Lower lobe of right lung (tissue), 2 donors: Measurements from ENCODE around the gene RTN4R. TPM values are rescaled to one million over a fixed set of nuclear protein-coding genes. Genes with fewer than 3 reads are reported as not detected.
"Not testable (repeated sequence)": the region's sequence is repeated elsewhere in the genome, so short reads cannot be mapped to it uniquely, and the experiment has no call there.

Source experiments
- ATAC-seq, 2 donors: fragments of 200-7000 bp; cut with Tn5 transposase; one replicate each; pipeline ENCODE4 v1.9.1; 2020 to 2022; ENCODE audit warnings: mild to moderate bottlenecking in 2 of 2, moderate library complexity in 2 of 2
- DNase-seq: peaks from one replicate; pipeline ENCODE4 v3.0.0-alpha.2; 2020
- H3K27ac ChIP-seq: fragments of 200-600 bp; one replicate; pipeline ENCODE4 v1.8.0; 2022
- H3K27me3 ChIP-seq: fragments of 200-600 bp; one replicate; pipeline ENCODE4 v1.8.0; 2022; ENCODE audit warnings: low read depth
- H3K36me3 ChIP-seq: fragments of 200-600 bp; one replicate; pipeline ENCODE4 v1.8.0; 2022; ENCODE audit warnings: mild to moderate bottlenecking
- H3K4me1 ChIP-seq: fragments of 200-600 bp; one replicate; pipeline ENCODE4 v1.8.0; 2022
- H3K4me3 ChIP-seq: fragments of 200-600 bp; one replicate; pipeline ENCODE4 v1.8.0; 2022; ENCODE audit warnings: mild to moderate bottlenecking
- H3K9me3 ChIP-seq: fragments of 200-600 bp; one replicate; pipeline ENCODE4 v1.8.0; 2022
- CTCF ChIP-seq: fragments of 200-600 bp; IDR thresholded peaks from one replicate; pipeline ENCODE4 v1.8.0; 2022; ENCODE audit warnings: antibody characterized with exemption, mild to moderate bottlenecking
- intact Hi-C: fragments of 100-400 bp; cut with DNase I; formaldehyde crosslinking; loops from one replicate; pipeline ENCODE4 v1.11.0; 2022
- total RNA-seq: library from RNA; stranded (reverse); fragmentation: NEBNext Ultra II Directional; extraction: Animal tissue kit (Norgen Biotek cat#: 25700); gene quantifications from one replicate; pipeline ENCODE4 v1.2.1, GENCODE V29; 2021
- donor health status: DM: no; HTN: yes; CAD: no; lungs with severe emphysema.

Gene RTN4R
- total RNA-seq, 1 donor from 2014 or later = 9.6 TPM

- intact Hi-C loops = no loop called here
- no peaks in the 10 kb centered on the region for H3K36me3 ChIP-seq
- no peaks in the 10 kb centered on the region for H3K4me1 ChIP-seq
- no peak overlapping the region for H3K27ac ChIP-seq
- H3K27me3 ChIP-seq = no peaks in the 10 kb centered on the region
- DNase-seq (no peak), ATAC-seq (no peak)
- TF ChIP-seq CTCF = no peak
- no peak overlapping the region for H3K4me3 ChIP-seq
- no peaks in the 10 kb centered on the region for H3K9me3 ChIP-seq
Observed at GRCh38 chr22:20276468-20276867, 8.3 kb upstream of the RTN4R start.

- Histone ChIP-seq H3K27me3 (no peaks in the 10 kb centered on the region), H3K4me3 (no peak overlapping the region), H3K9me3 (no peaks in the 10 kb centered on the region), H3K27ac (no peak overlapping the region), H3K4me1 (no peaks in the 10 kb centered on the region), H3K36me3 (no peaks in the 10 kb centered on the region)
- DNase-seq (no peak), ATAC-seq (no peak)
- no peak for TF ChIP-seq CTCF
- intact Hi-C loops = no loop called here
Observed at GRCh38 chr22:20275836-20276235, 7.7 kb upstream of the RTN4R start.

GRCh38 chr22:20275325-20275724 lies 7.2 kb upstream of the RTN4R start:
- H3K36me3 ChIP-seq, intact Hi-C loops, H3K9me3 ChIP-seq, DNase-seq, H3K27me3 ChIP-seq, H3K27ac ChIP-seq, H3K4me3 ChIP-seq, ATAC-seq, H3K4me1 ChIP-seq: not testable (repeated sequence)

- H3K9me3 ChIP-seq, H3K27me3 ChIP-seq, DNase-seq, H3K4me3 ChIP-seq, intact Hi-C loops, H3K27ac ChIP-seq, H3K36me3 ChIP-seq, H3K4me1 ChIP-seq, ATAC-seq: not testable (repeated sequence)
Observed at GRCh38 chr22:20274374-20274773, 6.3 kb upstream of the RTN4R start.

DNA sequence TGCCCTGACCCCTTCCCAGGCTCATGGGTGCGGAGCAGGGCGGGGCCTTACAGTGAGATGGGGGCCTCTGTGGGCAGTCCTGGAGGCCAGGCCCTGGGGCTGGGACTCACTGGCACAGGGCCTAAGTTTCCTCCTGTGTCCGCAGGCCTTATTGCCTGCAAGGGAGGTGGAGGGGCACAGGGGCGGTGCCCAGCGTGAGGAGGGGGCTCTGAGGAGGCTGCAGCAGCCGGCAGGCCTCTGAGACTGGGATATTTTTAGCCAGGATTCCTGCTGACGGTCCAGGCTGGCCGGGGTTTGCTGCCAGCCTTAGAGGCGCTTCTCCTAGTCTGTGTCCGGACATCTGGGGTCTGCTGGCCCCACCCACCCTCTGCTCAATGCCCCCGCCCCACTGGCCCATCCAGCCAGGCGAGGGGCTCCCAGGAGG lies 5.7 kb upstream of the RTN4R start:
- Histone ChIP-seq H3K27ac (no peak overlapping the region), H3K4me1 (no peaks in the 10 kb centered on the region), H3K4me3 (no peak overlapping the region), H3K9me3 (no peaks in the 10 kb centered on the region), H3K27me3 (no peaks in the 10 kb centered on the region), H3K36me3 (no peaks in the 10 kb centered on the region)
- no peak for ATAC-seq
- intact Hi-C loops = no loop called here
- no peak for DNase-seq
- no peak for TF ChIP-seq CTCF

DNA sequence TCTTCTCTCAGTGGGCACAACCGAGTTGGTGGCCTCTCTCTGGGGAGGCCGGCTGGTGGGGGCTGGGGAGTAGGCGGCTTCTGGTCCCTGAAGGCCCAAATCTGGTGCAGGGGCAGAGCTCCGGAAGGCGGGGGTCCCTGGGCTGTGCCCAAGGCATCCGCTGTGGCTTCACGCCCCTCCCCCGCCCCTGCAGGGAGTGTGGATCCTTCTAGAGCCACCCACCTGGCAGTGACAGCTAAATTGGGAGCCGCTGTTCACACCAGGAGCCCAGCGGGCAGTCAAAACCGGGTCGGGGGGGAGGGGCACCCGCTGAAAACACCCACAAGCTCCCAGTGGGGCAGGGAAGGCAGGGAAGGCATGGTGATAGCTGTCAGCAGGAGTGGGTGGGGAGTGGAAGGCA lies 4.6 kb upstream of the RTN4R start:
- no peak for DNase-seq
- intact Hi-C loops = no loop called here

More for the DNA sequence above, 4.6 kb upstream of the RTN4R start:
- Histone ChIP-seq H3K27me3 (no peaks in the 10 kb centered on the region), H3K4me1 (peaks cover under 1% of the 10 kb centered on the region), H3K27ac (no peak overlapping the region), H3K9me3 (no peaks in the 10 kb centered on the region), H3K36me3 (no peaks in the 10 kb centered on the region), H3K4me3 (no peak overlapping the region)
- no peak for ATAC-seq
- no peak for TF ChIP-seq CTCF
